RWPE2 (cell line): Measurements from ENCODE around the gene LHX3.

ENCODE experiments used
- ATAC-seq: fragments of 200-7000 bp; cut with Tn5 transposase; 3 replicates; pipeline ENCODE4 v1.9.1; 2021; ENCODE audit warnings: low read depth
- DNase-seq: peaks from one replicate; pipeline ENCODE4 v3.0.0-alpha.2; 2020; ENCODE audit warnings: low spot score
- H3K27ac ChIP-seq: fragments of 450-650 bp; 2 replicates; pipeline ENCODE4 v1.5.1; 2017; ENCODE audit warnings: mild to moderate bottlenecking; ENCODE audit not compliant: poor library complexity, severe bottlenecking
- H3K27me3 ChIP-seq: fragments of 250-450 bp; sonication (Bioruptor Pico); 2 replicates; pipeline ENCODE4 v1.5.1; 2021; ENCODE audit warnings: mild to moderate bottlenecking, moderate library complexity; ENCODE audit not compliant: insufficient read depth, poor library complexity, severe bottlenecking
- H3K36me3 ChIP-seq: fragments of 250-450 bp; sonication (Bioruptor Pico); 2 replicates; pipeline ENCODE4 v1.5.1; 2020; ENCODE audit warnings: low read depth, mild to moderate bottlenecking, moderate library complexity
- H3K4me1 ChIP-seq: fragments of 250-450 bp; sonication (Bioruptor Pico); 2 replicates; pipeline ENCODE4 v1.5.1; 2021; ENCODE audit warnings: mild to moderate bottlenecking, moderate library complexity; ENCODE audit not compliant: insufficient read depth, poor library complexity, severe bottlenecking
- H3K4me3 ChIP-seq: fragments of 250-450 bp; sonication (Bioruptor Pico); 2 replicates; pipeline ENCODE4 v1.5.1; 2021; ENCODE audit warnings: mild to moderate bottlenecking, moderate library complexity; ENCODE audit not compliant: severe bottlenecking
- H3K9me3 ChIP-seq: fragments of 250-450 bp; sonication (Bioruptor Pico); 2 replicates; pipeline ENCODE4 v1.5.1; 2021; ENCODE audit warnings: mild to moderate bottlenecking, moderate library complexity; ENCODE audit not compliant: severe bottlenecking
- CTCF ChIP-seq: fragments of 450-650 bp; IDR thresholded peaks from one replicate; pipeline ENCODE4 v1.5.1; 2017; ENCODE audit warnings: mild to moderate bottlenecking, moderate library complexity; ENCODE audit not compliant: poor library complexity, severe bottlenecking

Gene LHX3

GRCh38 chr9:136251264-136252115 lies 46.6 kb upstream of the LHX3 start:
- Histone ChIP-seq H3K27ac (no peak overlapping the region), H3K27me3 (no peaks in the 10 kb centered on the region), H3K36me3 (no peaks in the 10 kb centered on the region), H3K4me3 (no peak overlapping the region), H3K4me1 (no peaks in the 10 kb centered on the region), H3K9me3 (no peaks in the 10 kb centered on the region)
- no peak for TF ChIP-seq CTCF
- DNase-seq: no peak
- no peak for ATAC-seq

- TF ChIP-seq CTCF: no peak
- no peaks in the 10 kb centered on the region for H3K4me1 ChIP-seq
- DNase-seq (no peak), ATAC-seq (no peak)
- no peak overlapping the region for H3K4me3 ChIP-seq
- no peaks in the 10 kb centered on the region for H3K36me3 ChIP-seq
- H3K27me3 ChIP-seq: no peaks in the 10 kb centered on the region
- H3K27ac ChIP-seq: no peak overlapping the region
- H3K9me3 ChIP-seq: no peaks in the 10 kb centered on the region
These were observed 45.7 kb upstream of the LHX3 start for GRCh38 chr9:136250676-136251075.

- Histone ChIP-seq H3K4me3 (no peak overlapping the region), H3K27me3 (no peaks in the 10 kb centered on the region), H3K4me1 (no peaks in the 10 kb centered on the region), H3K9me3 (no peaks in the 10 kb centered on the region), H3K27ac (no peak overlapping the region), H3K36me3 (no peaks in the 10 kb centered on the region)
- no peak for ATAC-seq
- TF ChIP-seq CTCF: no peak
- DNase-seq: no peak
These were observed 45.1 kb upstream of the LHX3 start for GRCh38 chr9:136249877-136250559.

GRCh38 chr9:136248951-136249876 lies 44.3 kb upstream of the LHX3 start:
- H3K27me3 ChIP-seq: no peaks in the 10 kb centered on the region
- DNase-seq (no peak), ATAC-seq (no peak)
- H3K9me3 ChIP-seq: no peaks in the 10 kb centered on the region
- H3K36me3 ChIP-seq: no peaks in the 10 kb centered on the region
- no peak overlapping the region for H3K27ac ChIP-seq
- peaks cover 6% of the 10 kb centered on the region for H3K4me1 ChIP-seq
- H3K4me3 ChIP-seq: no peak overlapping the region
- TF ChIP-seq CTCF: no peak
